ENCODE results near the gene SOS1. TPM values are rescaled to one million over a fixed set of nuclear protein-coding genes. Genes with fewer than 3 reads are reported as not detected.

SOS1 gene
- total RNA-seq, 1 experiment from 2014 or later = 28.7 TPM

- POLR2A ChIA-PET = no interaction called here
- no peak for DNase-seq (ENCODE audit: low read depth, low spot score)
- no peaks in the 10 kb centered on the region for H3K27me3 ChIP-seq (ENCODE audit: control insufficient read depth, insufficient read depth, low read length)
- no peaks in the 10 kb centered on the region; the same call in 1 of the 2 replicates for H3K4me1 ChIP-seq (ENCODE audit: control insufficient read depth, insufficient read depth, low read length)
- ATAC-seq = no peak
- intact Hi-C loops (cut with micrococcal nuclease; ENCODE audit: unreplicated experiment) (no loop called here), in situ Hi-C loops (cut with HindIII; ENCODE audit: low pct_unique_long_range_greater_than_20kb, low sequenced_read_pairs) (no loop called here)
- no TSS peak for BruUV-seq (replicated peaks)
- CTCF ChIA-PET = no interaction called here
- H3K27ac ChIP-seq (ENCODE audit: low read length) = no peak overlapping the region
- H3K9me3 ChIP-seq (ENCODE audit: control insufficient read depth, insufficient read depth, low read depth, low read length) = no peaks in the 10 kb centered on the region
- H3K4me3 ChIP-seq (ENCODE audit: low read depth in 2 of 2, low read length in 2 of 2) = no peak overlapping the region
- H3K36me3 ChIP-seq (ENCODE audit: control insufficient read depth, insufficient read depth, low read length) = no peaks in the 10 kb centered on the region
- TF ChIP-seq, protein P1, sequence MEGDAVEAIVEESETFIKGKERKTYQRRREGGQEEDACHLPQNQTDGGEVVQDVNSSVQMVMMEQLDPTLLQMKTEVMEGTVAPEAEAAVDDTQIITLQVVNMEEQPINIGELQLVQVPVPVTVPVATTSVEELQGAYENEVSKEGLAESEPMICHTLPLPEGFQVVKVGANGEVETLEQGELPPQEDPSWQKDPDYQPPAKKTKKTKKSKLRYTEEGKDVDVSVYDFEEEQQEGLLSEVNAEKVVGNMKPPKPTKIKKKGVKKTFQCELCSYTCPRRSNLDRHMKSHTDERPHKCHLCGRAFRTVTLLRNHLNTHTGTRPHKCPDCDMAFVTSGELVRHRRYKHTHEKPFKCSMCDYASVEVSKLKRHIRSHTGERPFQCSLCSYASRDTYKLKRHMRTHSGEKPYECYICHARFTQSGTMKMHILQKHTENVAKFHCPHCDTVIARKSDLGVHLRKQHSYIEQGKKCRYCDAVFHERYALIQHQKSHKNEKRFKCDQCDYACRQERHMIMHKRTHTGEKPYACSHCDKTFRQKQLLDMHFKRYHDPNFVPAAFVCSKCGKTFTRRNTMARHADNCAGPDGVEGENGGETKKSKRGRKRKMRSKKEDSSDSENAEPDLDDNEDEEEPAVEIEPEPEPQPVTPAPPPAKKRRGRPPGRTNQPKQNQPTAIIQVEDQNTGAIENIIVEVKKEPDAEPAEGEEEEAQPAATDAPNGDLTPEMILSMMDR (IDR thresholded peaks at IDR 0.05) = no peak
- TF ChIP-seq, protein P2, sequence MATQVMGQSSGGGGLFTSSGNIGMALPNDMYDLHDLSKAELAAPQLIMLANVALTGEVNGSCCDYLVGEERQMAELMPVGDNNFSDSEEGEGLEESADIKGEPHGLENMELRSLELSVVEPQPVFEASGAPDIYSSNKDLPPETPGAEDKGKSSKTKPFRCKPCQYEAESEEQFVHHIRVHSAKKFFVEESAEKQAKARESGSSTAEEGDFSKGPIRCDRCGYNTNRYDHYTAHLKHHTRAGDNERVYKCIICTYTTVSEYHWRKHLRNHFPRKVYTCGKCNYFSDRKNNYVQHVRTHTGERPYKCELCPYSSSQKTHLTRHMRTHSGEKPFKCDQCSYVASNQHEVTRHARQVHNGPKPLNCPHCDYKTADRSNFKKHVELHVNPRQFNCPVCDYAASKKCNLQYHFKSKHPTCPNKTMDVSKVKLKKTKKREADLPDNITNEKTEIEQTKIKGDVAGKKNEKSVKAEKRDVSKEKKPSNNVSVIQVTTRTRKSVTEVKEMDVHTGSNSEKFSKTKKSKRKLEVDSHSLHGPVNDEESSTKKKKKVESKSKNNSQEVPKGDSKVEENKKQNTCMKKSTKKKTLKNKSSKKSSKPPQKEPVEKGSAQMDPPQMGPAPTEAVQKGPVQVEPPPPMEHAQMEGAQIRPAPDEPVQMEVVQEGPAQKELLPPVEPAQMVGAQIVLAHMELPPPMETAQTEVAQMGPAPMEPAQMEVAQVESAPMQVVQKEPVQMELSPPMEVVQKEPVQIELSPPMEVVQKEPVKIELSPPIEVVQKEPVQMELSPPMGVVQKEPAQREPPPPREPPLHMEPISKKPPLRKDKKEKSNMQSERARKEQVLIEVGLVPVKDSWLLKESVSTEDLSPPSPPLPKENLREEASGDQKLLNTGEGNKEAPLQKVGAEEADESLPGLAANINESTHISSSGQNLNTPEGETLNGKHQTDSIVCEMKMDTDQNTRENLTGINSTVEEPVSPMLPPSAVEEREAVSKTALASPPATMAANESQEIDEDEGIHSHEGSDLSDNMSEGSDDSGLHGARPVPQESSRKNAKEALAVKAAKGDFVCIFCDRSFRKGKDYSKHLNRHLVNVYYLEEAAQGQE (IDR thresholded peaks at IDR 0.05; ENCODE audit: insufficient read depth in 1 of 2, low read depth in 2 of 2, low read length in 1 of 2) = no peak
- TF ChIP-seq SIN3A (IDR thresholded peaks at IDR 0.05; ENCODE audit: borderline replicate concordance, insufficient read depth, low read depth, low read length) = no peak
Observed at GRCh38 chr2:39099310-39099869, 21.5 kb downstream of the SOS1 start.

DNA sequence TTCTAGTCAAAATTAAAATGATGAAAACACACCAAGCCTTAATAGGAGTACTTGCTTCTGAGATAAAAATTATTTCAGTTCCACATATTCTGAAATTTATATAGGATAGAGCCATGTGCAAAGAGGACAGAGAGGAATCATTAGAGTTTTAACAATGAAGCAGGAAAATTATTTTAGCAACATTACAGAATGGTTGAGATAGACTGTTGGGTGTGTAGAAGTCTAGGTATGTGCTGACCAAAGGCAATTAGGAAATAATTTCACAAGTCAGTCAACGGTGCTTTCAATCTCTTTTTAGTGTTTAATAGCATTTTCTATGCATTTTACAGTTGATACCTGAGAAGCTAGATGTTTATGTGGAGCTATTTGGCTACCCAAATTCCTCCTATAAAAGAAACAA lies 25.2 kb downstream of the SOS1 start:
- CTCF ChIA-PET = no interaction called here
- intact Hi-C loops (cut with micrococcal nuclease; ENCODE audit: unreplicated experiment) = no loop called here

DNA sequence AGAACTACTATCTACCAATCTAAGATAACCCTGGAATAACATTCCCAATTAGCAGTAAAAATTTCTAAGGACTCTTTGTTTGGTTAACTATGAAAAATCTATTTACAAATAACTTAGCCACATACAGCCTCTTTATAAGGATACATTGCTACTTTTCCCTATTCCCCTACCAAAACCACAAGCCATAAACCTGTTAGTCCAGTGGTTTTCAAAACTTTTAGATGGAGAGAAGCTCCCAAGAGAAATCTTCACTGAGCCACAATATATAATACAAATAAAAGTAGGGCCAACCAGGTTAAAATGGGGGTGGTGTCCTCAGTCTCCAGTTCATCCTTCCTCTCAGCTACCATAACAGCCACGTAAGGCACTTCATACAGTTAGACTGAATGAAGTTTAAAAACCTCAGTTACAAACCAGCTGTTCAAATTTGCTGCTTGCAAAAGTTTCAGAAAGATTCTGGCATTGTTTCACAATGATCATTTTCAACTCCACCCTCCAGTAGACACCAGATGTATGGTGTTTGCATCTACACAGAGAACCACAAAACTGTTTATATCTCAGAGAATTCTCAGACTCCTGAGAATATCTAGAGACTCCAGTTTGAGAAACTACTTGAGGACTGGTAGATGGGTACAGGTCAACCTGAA lies 26.0 kb downstream of the SOS1 start:
- ATAC-seq = no peak
- Histone ChIP-seq H3K36me3 (ENCODE audit: control insufficient read depth, insufficient read depth, low read length) (no peaks in the 10 kb centered on the region), H3K9me3 (ENCODE audit: control insufficient read depth, insufficient read depth, low read depth, low read length) (no peaks in the 10 kb centered on the region), H3K4me1 (ENCODE audit: control insufficient read depth, insufficient read depth, low read length) (no peaks in the 10 kb centered on the region; the same call in 1 of the 2 replicates), H3K27ac (ENCODE audit: low read length) (no peak overlapping the region), H3K27me3 (ENCODE audit: control insufficient read depth, insufficient read depth, low read length) (no peaks in the 10 kb centered on the region), H3K4me3 (ENCODE audit: low read depth in 2 of 2, low read length in 2 of 2) (no peak overlapping the region)
- CTCF ChIA-PET = no interaction called here
- intact Hi-C loops (cut with micrococcal nuclease; ENCODE audit: unreplicated experiment) (no loop called here), in situ Hi-C loops (cut with HindIII; ENCODE audit: low pct_unique_long_range_greater_than_20kb, low sequenced_read_pairs) (no loop called here)
- POLR2A ChIA-PET = no interaction called here
- no peak for DNase-seq (ENCODE audit: low read depth, low spot score)
- BruUV-seq (replicated peaks) = no TSS peak
- TF ChIP-seq POLR2AphosphoS5 (IDR thresholded peaks at IDR 0.05; ENCODE audit: low read depth, low read length) (no peak), SIN3A (IDR thresholded peaks at IDR 0.05; ENCODE audit: borderline replicate concordance, insufficient read depth, low read depth, low read length) (no peak), TCF7L2 (IDR thresholded peaks at IDR 0.05; ENCODE audit: low read depth, low read length) (no peak)
- TF ChIP-seq, protein P1 (IDR thresholded peaks at IDR 0.05) = no peak
- TF ChIP-seq, protein P2 (IDR thresholded peaks at IDR 0.05; ENCODE audit: insufficient read depth in 1 of 2, low read depth in 2 of 2, low read length in 1 of 2) = no peak

More for the DNA sequence above, 25.2 kb downstream of the SOS1 start:
- TF ChIP-seq SIN3A (IDR thresholded peaks at IDR 0.05; ENCODE audit: borderline replicate concordance, insufficient read depth, low read depth, low read length) = no peak
- DNase-seq (ENCODE audit: low read depth, low spot score) = no peak
- no peak for ATAC-seq
- Histone ChIP-seq H3K36me3 (ENCODE audit: control insufficient read depth, insufficient read depth, low read length) (no peaks in the 10 kb centered on the region), H3K27ac (ENCODE audit: low read length) (no peak overlapping the region), H3K27me3 (ENCODE audit: control insufficient read depth, insufficient read depth, low read length) (no peaks in the 10 kb centered on the region), H3K4me3 (ENCODE audit: low read depth in 2 of 2, low read length in 2 of 2) (no peak overlapping the region), H3K4me1 (ENCODE audit: control insufficient read depth, insufficient read depth, low read length) (no peaks in the 10 kb centered on the region; the same call in 1 of the 2 replicates), H3K9me3 (ENCODE audit: control insufficient read depth, insufficient read depth, low read depth, low read length) (no peaks in the 10 kb centered on the region)
- POLR2A ChIA-PET = interaction anchor here (0.6 kb wide), 1 partner anchor 21 kb away, joined by 10 read pairs; no protein-coding TSS in a partner anchor
- no TSS peak for BruUV-seq (replicated peaks)
- in situ Hi-C loops (cut with HindIII; ENCODE audit: low pct_unique_long_range_greater_than_20kb, low sequenced_read_pairs) = no loop called here

Data from Panc1 (cell line).